ENCODE data around the gene APBA2.

APBA2 gene

GRCh38 chr15:28890711-28891495, 5.1 kb downstream of the APBA2 start:
- Histone ChIP-seq H3K9me2 (ENCODE audit: low read depth, low read length) (no peaks in the 10 kb centered on the region), H3K9me3 (ENCODE audit: low read length) (no peaks in the 10 kb centered on the region), H3F3A (ENCODE audit: insufficient read depth, low read length) (no peaks in the 10 kb centered on the region), H2AFZ (ENCODE audit: low read length) (no peak overlapping the region), H3K79me2 (ENCODE audit: insufficient read depth, low read length) (no peaks in the 10 kb centered on the region), H3K27me3 (ENCODE audit: insufficient read depth, low read length) (no peaks in the 10 kb centered on the region), H3K4me3 (ENCODE audit: low read depth, low read length, poor library complexity, severe bottlenecking) (no peak overlapping the region), H3K9ac (ENCODE audit: low read length) (no peak overlapping the region), H3K4me2 (ENCODE audit: low read length) (no peak overlapping the region), H4K20me1 (ENCODE audit: insufficient read depth, low read length) (no peaks in the 10 kb centered on the region), H3K27ac (ENCODE audit: low read depth, low read length, poor library complexity, severe bottlenecking) (no peak overlapping the region), H3K36me3 (ENCODE audit: insufficient read depth, low read length) (no peaks in the 10 kb centered on the region), H3K4me1 (ENCODE audit: insufficient read depth, low read length, severe bottlenecking) (no peaks in the 10 kb centered on the region)
- TF ChIP-seq CTCF (IDR thresholded peaks at IDR 0.05; ENCODE audit: low read length) (no peak), EZH2 (IDR thresholded peaks at IDR 0.05; ENCODE audit: borderline replicate concordance, low read length) (no peak)

GRCh38 chr15:28891588-28891987, 5.8 kb downstream of the APBA2 start:
- Histone ChIP-seq H3K4me1 (ENCODE audit: insufficient read depth, low read length, severe bottlenecking) (no peaks in the 10 kb centered on the region), H3K27ac (ENCODE audit: low read depth, low read length, poor library complexity, severe bottlenecking) (no peak overlapping the region), H3F3A (ENCODE audit: insufficient read depth, low read length) (no peaks in the 10 kb centered on the region), H3K79me2 (ENCODE audit: insufficient read depth, low read length) (no peaks in the 10 kb centered on the region), H3K27me3 (ENCODE audit: insufficient read depth, low read length) (no peaks in the 10 kb centered on the region), H2AFZ (ENCODE audit: low read length) (no peak overlapping the region), H3K36me3 (ENCODE audit: insufficient read depth, low read length) (no peaks in the 10 kb centered on the region), H3K4me2 (ENCODE audit: low read length) (no peak overlapping the region), H4K20me1 (ENCODE audit: insufficient read depth, low read length) (no peaks in the 10 kb centered on the region), H3K9ac (ENCODE audit: low read length) (no peak overlapping the region), H3K9me3 (ENCODE audit: low read length) (no peaks in the 10 kb centered on the region), H3K9me2 (ENCODE audit: low read depth, low read length) (no peaks in the 10 kb centered on the region), H3K4me3 (ENCODE audit: low read depth, low read length, poor library complexity, severe bottlenecking) (no peak overlapping the region)
- TF ChIP-seq EZH2 (IDR thresholded peaks at IDR 0.05; ENCODE audit: borderline replicate concordance, low read length) (no peak), CTCF (IDR thresholded peaks at IDR 0.05; ENCODE audit: low read length) (no peak)

GRCh38 chr15:28892789-28893610, 7.2 kb downstream of the APBA2 start:
- Histone ChIP-seq H3K4me2 (ENCODE audit: low read length) (no peak overlapping the region), H3K36me3 (ENCODE audit: insufficient read depth, low read length) (no peaks in the 10 kb centered on the region), H3K9me2 (ENCODE audit: low read depth, low read length) (no peaks in the 10 kb centered on the region), H3K4me3 (ENCODE audit: low read depth, low read length, poor library complexity, severe bottlenecking) (no peak overlapping the region), H3F3A (ENCODE audit: insufficient read depth, low read length) (no peaks in the 10 kb centered on the region), H3K79me2 (ENCODE audit: insufficient read depth, low read length) (no peaks in the 10 kb centered on the region), H3K27ac (ENCODE audit: low read depth, low read length, poor library complexity, severe bottlenecking) (no peak overlapping the region), H3K9ac (ENCODE audit: low read length) (no peak overlapping the region), H3K4me1 (ENCODE audit: insufficient read depth, low read length, severe bottlenecking) (no peaks in the 10 kb centered on the region), H3K9me3 (ENCODE audit: low read length) (no peaks in the 10 kb centered on the region), H3K27me3 (ENCODE audit: insufficient read depth, low read length) (no peaks in the 10 kb centered on the region), H4K20me1 (ENCODE audit: insufficient read depth, low read length) (no peaks in the 10 kb centered on the region), H2AFZ (ENCODE audit: low read length) (no peak overlapping the region)
- TF ChIP-seq CTCF (IDR thresholded peaks at IDR 0.05; ENCODE audit: low read length) (no peak), EZH2 (IDR thresholded peaks at IDR 0.05; ENCODE audit: borderline replicate concordance, low read length) (no peak)

All from OCI-LY1 (cell line).